Left ventricle myocardium inferior (tissue), 1 donor: ENCODE data around the gene EPHA3. TPM values are rescaled to one million over a fixed set of nuclear protein-coding genes. Genes with fewer than 3 reads are reported as not detected.
"Not testable (repeated sequence)": the region's sequence is repeated elsewhere in the genome, so short reads cannot be mapped to it uniquely, and the experiment has no call there.

Experiments used
- DNase-seq: peaks from one replicate; pipeline ENCODE4 v3.0.0-alpha.2; 2020
- H3K27ac ChIP-seq: fragments of 200-600 bp; replicated peaks from 2 replicates; pipeline ENCODE4 v1.8.0; 2021
- H3K27me3 ChIP-seq: fragments of 200-600 bp; 2 replicates; pipeline ENCODE4 v1.8.0; 2021; ENCODE audit warnings: low read depth
- H3K36me3 ChIP-seq: fragments of 200-600 bp; 2 replicates; pipeline ENCODE4 v1.8.0; 2021
- H3K4me1 ChIP-seq: fragments of 200-600 bp; 2 replicates; pipeline ENCODE4 v1.8.0; 2021
- H3K4me3 ChIP-seq: fragments of 200-600 bp; 2 replicates; pipeline ENCODE4 v1.8.0; 2021; ENCODE audit warnings: mild to moderate bottlenecking, moderate library complexity
- H3K9me3 ChIP-seq: fragments of 200-600 bp; replicated peaks from 2 replicates; pipeline ENCODE4 v1.8.0; 2021
- intact Hi-C: fragments of 100-400 bp; cut with micrococcal nuclease; formaldehyde crosslinking; loops from one replicate; pipeline ENCODE4 v1.11.0; 2022
- total RNA-seq: library from RNA; stranded (reverse); fragmentation: NEBNext Ultra II Directional; extraction: Animal tissue kit (Norgen Biotek cat#: 25700); gene quantifications from one replicate; pipeline ENCODE4 v1.2.1, GENCODE V29; 2021
- TF ChIP-seq, protein P1 (sequence below): fragments of 200-600 bp; IDR thresholded peaks from 2 replicates; pipeline ENCODE4 v1.8.0; 2021; ENCODE audit warnings: antibody characterized with exemption, mild to moderate bottlenecking, borderline replicate concordance
- donor health status: DM: no; HTN: yes; CAD: no; lungs with severe emphysema.

EPHA3 gene
- total RNA-seq, 1 donor from 2014 or later, result 3.5 TPM

DNA sequence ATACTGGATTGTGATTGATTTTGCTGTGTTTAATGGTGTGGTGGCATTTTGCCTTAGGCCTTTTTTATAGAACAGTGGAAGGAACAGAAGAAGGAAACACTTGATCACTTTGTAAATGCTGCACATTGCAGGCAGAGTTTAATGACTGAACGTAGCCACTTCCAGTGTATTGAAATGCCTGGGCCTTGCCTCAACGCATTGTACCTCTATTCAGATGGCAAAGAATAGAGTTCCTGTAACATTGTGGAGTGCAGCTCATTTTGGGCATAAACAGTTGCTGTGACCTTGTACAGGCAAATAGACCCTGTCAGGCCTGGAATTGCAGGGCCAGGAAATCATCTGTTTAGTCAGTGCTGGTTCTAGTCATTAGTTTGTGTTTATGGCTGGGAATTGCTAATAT is 225.0 kb downstream of the EPHA3 start:
- Histone ChIP-seq H3K27me3 (no peaks in the 10 kb centered on the region), H3K27ac (no peak overlapping the region), H3K4me3 (no peak overlapping the region), H3K9me3 (no peaks in the 10 kb centered on the region), H3K4me1 (no peaks in the 10 kb centered on the region), H3K36me3 (no peaks in the 10 kb centered on the region)
- TF ChIP-seq, protein P1, sequence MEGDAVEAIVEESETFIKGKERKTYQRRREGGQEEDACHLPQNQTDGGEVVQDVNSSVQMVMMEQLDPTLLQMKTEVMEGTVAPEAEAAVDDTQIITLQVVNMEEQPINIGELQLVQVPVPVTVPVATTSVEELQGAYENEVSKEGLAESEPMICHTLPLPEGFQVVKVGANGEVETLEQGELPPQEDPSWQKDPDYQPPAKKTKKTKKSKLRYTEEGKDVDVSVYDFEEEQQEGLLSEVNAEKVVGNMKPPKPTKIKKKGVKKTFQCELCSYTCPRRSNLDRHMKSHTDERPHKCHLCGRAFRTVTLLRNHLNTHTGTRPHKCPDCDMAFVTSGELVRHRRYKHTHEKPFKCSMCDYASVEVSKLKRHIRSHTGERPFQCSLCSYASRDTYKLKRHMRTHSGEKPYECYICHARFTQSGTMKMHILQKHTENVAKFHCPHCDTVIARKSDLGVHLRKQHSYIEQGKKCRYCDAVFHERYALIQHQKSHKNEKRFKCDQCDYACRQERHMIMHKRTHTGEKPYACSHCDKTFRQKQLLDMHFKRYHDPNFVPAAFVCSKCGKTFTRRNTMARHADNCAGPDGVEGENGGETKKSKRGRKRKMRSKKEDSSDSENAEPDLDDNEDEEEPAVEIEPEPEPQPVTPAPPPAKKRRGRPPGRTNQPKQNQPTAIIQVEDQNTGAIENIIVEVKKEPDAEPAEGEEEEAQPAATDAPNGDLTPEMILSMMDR, result no peak
- intact Hi-C loops, result no loop called here
- no peak for DNase-seq

DNA sequence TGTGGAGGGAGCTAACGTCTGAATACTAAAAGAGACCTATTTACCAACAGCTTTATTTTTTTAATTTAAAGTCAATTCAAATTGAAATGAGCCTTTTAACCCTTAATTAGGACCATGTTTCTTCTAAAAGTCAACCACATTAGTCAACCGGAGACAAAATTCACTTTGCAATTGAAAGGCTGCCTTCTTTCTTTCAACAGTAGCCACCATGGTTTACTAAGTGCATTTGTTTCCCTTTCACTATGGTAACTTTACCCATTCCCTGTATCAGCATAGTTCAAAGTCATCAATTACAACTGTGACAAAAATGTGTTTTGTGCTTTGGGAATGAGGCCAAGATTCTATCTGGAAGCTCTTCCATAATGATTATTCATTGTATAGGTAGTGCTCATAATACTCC is 225.4 kb downstream of the EPHA3 start:
- no peaks in the 10 kb centered on the region for H3K4me1 ChIP-seq
- H3K4me3 ChIP-seq, result no peak overlapping the region
- no peak overlapping the region for H3K27ac ChIP-seq
- TF ChIP-seq, protein P1, result no peak
- H3K27me3 ChIP-seq, result no peaks in the 10 kb centered on the region
- H3K36me3 ChIP-seq, result no peaks in the 10 kb centered on the region
- no peak for DNase-seq
- no peaks in the 10 kb centered on the region for H3K9me3 ChIP-seq
- intact Hi-C loops, result no loop called here

DNA sequence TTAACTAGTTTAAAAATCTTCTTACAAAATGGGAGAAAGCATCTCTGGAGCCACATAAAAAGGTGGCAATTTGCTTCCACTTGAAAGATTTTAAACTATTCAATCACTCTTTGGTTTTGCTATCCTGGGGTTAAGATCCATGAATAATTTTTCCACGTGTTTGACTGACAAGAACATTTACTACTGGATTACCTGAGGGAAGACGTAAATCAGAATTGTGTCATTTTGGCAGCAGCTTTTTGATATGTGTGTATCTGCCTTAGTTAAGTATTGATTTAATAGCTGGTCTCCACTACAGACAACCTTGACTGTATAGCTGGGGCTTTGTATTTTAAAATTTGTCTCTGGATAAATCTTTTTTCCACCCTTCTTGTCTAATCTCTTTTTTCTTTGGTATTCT is 228.3 kb downstream of the EPHA3 start:
- H3K4me3 ChIP-seq, result no peak overlapping the region
- H3K27me3 ChIP-seq, result no peaks in the 10 kb centered on the region
- intact Hi-C loops, result no loop called here
- H3K9me3 ChIP-seq, result no peaks in the 10 kb centered on the region
- no peaks in the 10 kb centered on the region for H3K4me1 ChIP-seq
- H3K27ac ChIP-seq, result no peak overlapping the region
- no peak for DNase-seq
- TF ChIP-seq, protein P1, result no peak
- H3K36me3 ChIP-seq, result no peaks in the 10 kb centered on the region

DNA sequence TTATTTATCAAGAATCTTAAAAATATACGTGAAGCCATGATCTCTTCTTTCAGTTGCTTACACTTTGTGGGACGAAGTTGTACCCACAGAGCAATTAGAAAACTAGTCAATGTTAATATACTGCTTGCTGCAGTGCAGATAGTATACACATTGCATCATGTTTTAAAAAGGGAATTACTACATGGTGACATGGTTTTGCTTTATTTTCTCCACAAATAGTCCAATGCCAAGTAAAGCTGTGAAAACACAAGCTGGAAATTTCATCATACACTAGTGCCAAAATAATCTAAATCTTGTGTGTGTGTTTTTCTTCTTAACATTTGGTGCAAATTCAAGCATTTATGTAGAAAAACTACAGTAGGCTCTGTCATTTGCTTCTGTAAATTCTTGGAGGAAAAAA is 233.0 kb downstream of the EPHA3 start:
- H3K9me3 ChIP-seq, result no peaks in the 10 kb centered on the region
- no peak for DNase-seq
- H3K4me1 ChIP-seq, result no peaks in the 10 kb centered on the region
- H3K27me3 ChIP-seq, result no peaks in the 10 kb centered on the region
- no peak overlapping the region for H3K27ac ChIP-seq
- intact Hi-C loops, result no loop called here
- TF ChIP-seq, protein P1, result no peak
- H3K36me3 ChIP-seq, result no peaks in the 10 kb centered on the region
- no peak overlapping the region for H3K4me3 ChIP-seq

DNA sequence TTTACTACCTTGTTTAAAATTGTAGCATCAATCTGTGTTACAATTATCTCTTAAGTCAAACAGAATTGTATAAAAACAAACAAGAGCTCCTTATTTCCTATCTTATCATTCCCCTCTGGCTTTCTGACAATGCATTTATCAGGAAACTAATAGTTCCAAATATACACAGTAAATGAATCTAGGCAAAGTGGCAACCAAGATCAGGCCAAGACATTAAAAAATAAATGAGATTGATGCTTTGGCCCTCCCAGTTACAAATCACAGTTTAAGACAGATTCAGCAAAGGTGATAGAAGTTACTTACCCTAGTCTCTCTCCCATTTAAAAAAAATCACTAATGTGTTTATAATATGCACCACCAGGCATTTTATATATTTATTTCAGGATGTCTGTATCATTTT is 236.7 kb downstream of the EPHA3 start:
- no peak for DNase-seq
- H3K36me3 ChIP-seq, result no peaks in the 10 kb centered on the region
- no peaks in the 10 kb centered on the region for H3K4me1 ChIP-seq
- TF ChIP-seq, protein P1, result no peak
- no peak overlapping the region for H3K4me3 ChIP-seq
- H3K9me3 ChIP-seq, result no peaks in the 10 kb centered on the region
- intact Hi-C loops, result no loop called here
- no peak overlapping the region for H3K27ac ChIP-seq
- no peaks in the 10 kb centered on the region for H3K27me3 ChIP-seq

DNA sequence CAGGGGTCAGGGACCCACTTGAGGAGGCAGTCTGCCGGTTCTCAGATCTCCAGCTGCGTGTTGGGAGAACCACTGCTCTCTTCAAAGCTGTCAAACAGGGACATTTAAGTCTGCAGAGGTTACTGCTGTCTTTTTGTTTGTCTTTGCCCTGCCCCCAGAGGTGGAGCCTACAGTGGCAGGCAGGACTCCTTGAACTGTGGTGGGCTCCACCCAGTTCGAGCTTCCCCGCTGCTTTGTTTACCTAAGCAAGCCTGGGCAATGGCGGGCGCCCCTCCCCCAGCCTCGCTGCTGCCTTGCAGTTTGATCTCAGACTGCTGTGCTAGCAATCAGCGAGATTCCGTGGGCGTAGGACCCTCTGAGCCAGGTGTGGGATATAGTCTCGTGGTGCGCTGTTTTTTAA is 243.5 kb downstream of the EPHA3 start:
- H3K4me3 ChIP-seq, DNase-seq, H3K9me3 ChIP-seq, intact Hi-C loops, H3K4me1 ChIP-seq, H3K27ac ChIP-seq, H3K36me3 ChIP-seq, H3K27me3 ChIP-seq: not testable (repeated sequence)
